C4-2B (cell line): Measurements from ENCODE around the gene ECHDC1.

ENCODE experiments used
- ZFX ChIP-seq: fragments of 450-650 bp; IDR thresholded peaks from 2 replicates; pipeline ENCODE4 v1.6.1; 2017
- TF ChIP-seq, protein P1 (sequence below): fragments of 450-650 bp; conservative IDR thresholded peaks from 2 replicates; pipeline ENCODE4 v1.5.1; 2017; ENCODE audit warnings: mild to moderate bottlenecking

DNA sequence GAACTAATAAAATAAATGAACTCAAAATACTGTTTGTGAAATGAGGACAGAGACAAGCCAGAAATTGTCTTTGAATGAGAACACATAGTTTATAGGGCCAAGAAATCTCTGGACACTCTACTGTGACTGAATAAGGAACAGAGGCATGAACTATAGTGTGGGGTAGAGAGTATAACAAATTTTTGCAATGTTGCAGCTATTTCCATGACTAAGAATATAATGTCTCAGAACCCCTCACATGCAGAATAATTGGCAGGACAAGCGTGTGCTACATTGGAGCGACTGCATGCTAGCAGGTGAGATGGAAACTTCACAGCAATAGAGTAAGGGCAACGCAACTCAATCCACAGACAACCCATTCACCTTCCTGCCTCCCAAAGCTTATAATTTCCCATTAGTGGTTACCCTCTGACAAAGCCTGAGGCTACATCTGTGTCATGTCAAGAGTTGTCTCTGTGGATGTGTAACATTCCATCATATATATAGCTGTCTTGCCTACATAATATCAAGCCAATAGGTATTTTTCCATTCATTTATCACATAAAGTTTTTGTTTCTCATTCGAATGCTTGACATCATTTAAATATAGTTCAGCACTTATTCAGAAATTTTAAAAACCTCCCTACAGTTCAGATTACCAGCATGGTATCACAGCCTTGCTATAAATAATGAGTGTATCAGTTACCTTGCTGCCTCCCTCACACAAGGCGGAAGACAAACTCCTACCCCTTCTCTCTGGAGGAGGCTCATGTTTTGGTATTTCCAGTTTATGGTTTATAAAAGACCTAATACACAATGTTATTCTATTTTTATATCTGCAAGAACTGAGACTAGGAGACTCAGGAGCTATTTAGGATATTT, 47.9 kb upstream of the ECHDC1 start:
- TF ChIP-seq, protein P1, sequence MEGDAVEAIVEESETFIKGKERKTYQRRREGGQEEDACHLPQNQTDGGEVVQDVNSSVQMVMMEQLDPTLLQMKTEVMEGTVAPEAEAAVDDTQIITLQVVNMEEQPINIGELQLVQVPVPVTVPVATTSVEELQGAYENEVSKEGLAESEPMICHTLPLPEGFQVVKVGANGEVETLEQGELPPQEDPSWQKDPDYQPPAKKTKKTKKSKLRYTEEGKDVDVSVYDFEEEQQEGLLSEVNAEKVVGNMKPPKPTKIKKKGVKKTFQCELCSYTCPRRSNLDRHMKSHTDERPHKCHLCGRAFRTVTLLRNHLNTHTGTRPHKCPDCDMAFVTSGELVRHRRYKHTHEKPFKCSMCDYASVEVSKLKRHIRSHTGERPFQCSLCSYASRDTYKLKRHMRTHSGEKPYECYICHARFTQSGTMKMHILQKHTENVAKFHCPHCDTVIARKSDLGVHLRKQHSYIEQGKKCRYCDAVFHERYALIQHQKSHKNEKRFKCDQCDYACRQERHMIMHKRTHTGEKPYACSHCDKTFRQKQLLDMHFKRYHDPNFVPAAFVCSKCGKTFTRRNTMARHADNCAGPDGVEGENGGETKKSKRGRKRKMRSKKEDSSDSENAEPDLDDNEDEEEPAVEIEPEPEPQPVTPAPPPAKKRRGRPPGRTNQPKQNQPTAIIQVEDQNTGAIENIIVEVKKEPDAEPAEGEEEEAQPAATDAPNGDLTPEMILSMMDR, result no peak
- TF ChIP-seq ZFX, result no peak
